Gastroesophageal sphincter (tissue), 3 donors: ENCODE measurements around the gene OXA1L.

Source experiments
- CTCF ChIP-seq, 4 experiments: fragments of 200-600 bp in 2 of 4; fragments of 450-650 bp in 2 of 4; sonication (generic) in 1 of 4; IDR thresholded peaks; one replicate each; pipeline ENCODE4 v1.5.1; 2017 to 2019; ENCODE audit warnings: antibody characterized with exemption in 4 of 4, mild to moderate bottlenecking in 2 of 4, moderate library complexity in 2 of 4
- POLR2A ChIP-seq, 2 donors: fragments of 450-650 bp; IDR thresholded peaks; one replicate each; pipeline ENCODE4 v1.6.1; 2017; ENCODE audit warnings: antibody characterized with exemption in 2 of 2, mild to moderate bottlenecking in 2 of 2, moderate library complexity in 1 of 2
- POLR2AphosphoS5 ChIP-seq: sonication (generic); formaldehyde crosslinking; IDR thresholded peaks from one replicate; pipeline ENCODE4 v1.6.1; 2017; ENCODE audit warnings: antibody characterized with exemption

GRCh38 chr14:22812744-22813143 is 46.3 kb downstream of the OXA1L start:
- no peak for TF ChIP-seq CTCF (IDR thresholded peaks at IDR 0.05)
- TF ChIP-seq POLR2A (IDR thresholded peaks at IDR 0.05), result no peak
- no peak for TF ChIP-seq POLR2AphosphoS5
